Muscle of arm (tissue), 14 donors: ENCODE measurements around the gene ANKRD23. TPM values are rescaled to one million over a fixed set of nuclear protein-coding genes. Genes with fewer than 3 reads are reported as not detected.
"Not testable (repeated sequence)": the region's sequence is repeated elsewhere in the genome, so short reads cannot be mapped to it uniquely, and the experiment has no call there.

Experiments
- DNase-seq: peaks from one replicate; pipeline ENCODE4 v3.0.0-alpha.2; 2013
- long read RNA-seq, 11 donors: transcript quantifications; one replicate each; lab custom pipeline, GENCODE V29; 2026
- polyA plus RNA-seq, 12 donors: library from polyadenylated mRNA; unstranded; fragments of 120-200 nt; gene quantifications; one replicate each; pipeline ENCODE4 v1.2.1, GENCODE V29; 2013; ENCODE audit not compliant: insufficient read length in 12 of 12

The ANKRD23 gene
- 100 to 1,000 TPM in 1 of 12 donors, 10 to 100 TPM in 7, 1 to 10 TPM in 3, not detected in 1; 2.9 to 594 (median 13.9) TPM for polyA plus RNA-seq
- long read RNA-seq, donor 1: 0 reads
- long read RNA-seq, donor 2, transcript ANKRD23-201 (9 exons, 2,597 nt): major isoform, 10 of 10 reads
- long read RNA-seq, donor 2, partial matches to known transcripts: 0 of 10 reads
- long read RNA-seq, donor 2, other reads (novel, unspliced or antisense): 0 of 10 reads
- long read RNA-seq, donor 3, partial matches to known transcripts: 0 of 1 reads
- long read RNA-seq, donor 3, other reads (novel, unspliced or antisense): 0 of 1 reads
- long read RNA-seq, donor 4, partial matches to known transcripts: 0 of 3 reads
- long read RNA-seq, donor 4, other reads (novel, unspliced or antisense): 0 of 3 reads
- long read RNA-seq, donor 5, transcript ANKRD23-201 (9 exons, 2,597 nt): major isoform, 7 of 9 reads
- long read RNA-seq, donor 5, partial matches to known transcripts: 0 of 9 reads
- long read RNA-seq, donor 5, other reads (novel, unspliced or antisense): 0 of 9 reads
- long read RNA-seq, donor 6, partial matches to known transcripts: 0 of 2 reads
- long read RNA-seq, donor 6, other reads (novel, unspliced or antisense): 0 of 2 reads
- long read RNA-seq, donor 7, partial matches to known transcripts: 0 of 3 reads
- long read RNA-seq, donor 7, other reads (novel, unspliced or antisense): 0 of 3 reads
- long read RNA-seq, donor 8, partial matches to known transcripts: 0 of 4 reads
- long read RNA-seq, donor 8, other reads (novel, unspliced or antisense): 0 of 4 reads
- long read RNA-seq, donor 9, partial matches to known transcripts: 0 of 1 reads
- long read RNA-seq, donor 9, other reads (novel, unspliced or antisense): 0 of 1 reads
- long read RNA-seq, donor 10, transcript ANKRD23-201 (9 exons, 2,597 nt): major isoform, 15 of 17 reads
- long read RNA-seq, donor 10, partial matches to known transcripts: 0 of 17 reads
- long read RNA-seq, donor 10, other reads (novel, unspliced or antisense): 0 of 17 reads
- long read RNA-seq, donor 11: 0 reads

- no peak for DNase-seq
Observed at GRCh38 chr2:96843538-96844268, at the start of gene ANKRD23. TSS of gene ANKRD23 (minus strand) at chr2:96844021. CDS start at chr2:96843992, 29 bp downstream.

DNA sequence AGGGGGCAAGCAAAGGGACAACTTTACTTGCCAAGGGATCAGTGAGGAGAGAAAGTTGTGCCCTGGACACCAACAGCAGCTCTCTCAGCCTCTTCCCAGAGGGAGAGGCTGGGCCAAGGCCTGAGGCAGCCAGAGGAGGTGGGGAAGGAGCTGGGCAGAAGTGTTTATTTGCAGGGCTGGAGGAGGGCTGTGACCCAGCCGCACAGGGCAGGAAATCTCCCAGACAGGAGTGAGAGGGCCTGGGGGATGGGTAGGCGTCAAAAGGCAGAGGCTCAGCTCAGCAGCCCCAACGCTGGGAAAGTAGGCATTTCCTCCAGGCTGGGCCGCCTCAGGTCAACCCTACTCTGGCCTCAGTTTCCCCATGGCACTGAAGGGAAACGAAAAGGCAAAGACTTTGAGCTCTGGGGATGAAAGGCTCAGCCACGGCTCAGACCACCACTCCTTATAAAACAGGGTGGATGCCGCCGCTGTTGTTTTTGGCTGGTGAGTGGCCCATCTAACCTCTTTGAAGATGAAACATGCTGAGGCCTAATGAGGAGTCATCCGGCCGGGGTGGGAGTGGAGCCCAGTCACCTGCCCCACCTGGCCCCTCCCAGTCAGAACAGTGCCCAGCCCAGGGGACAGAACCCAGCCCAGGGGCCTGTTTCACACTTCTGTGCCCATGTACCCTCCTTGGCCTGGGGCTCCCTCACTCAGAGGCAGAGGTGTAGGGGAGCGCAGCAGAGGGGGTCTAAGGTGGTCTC is 47.9 kb upstream of the ANKRD23 start:
- no peak for DNase-seq

- DNase-seq: no peak
Observed at GRCh38 chr2:96890726-96891385, 47.0 kb upstream of the ANKRD23 start.

DNA sequence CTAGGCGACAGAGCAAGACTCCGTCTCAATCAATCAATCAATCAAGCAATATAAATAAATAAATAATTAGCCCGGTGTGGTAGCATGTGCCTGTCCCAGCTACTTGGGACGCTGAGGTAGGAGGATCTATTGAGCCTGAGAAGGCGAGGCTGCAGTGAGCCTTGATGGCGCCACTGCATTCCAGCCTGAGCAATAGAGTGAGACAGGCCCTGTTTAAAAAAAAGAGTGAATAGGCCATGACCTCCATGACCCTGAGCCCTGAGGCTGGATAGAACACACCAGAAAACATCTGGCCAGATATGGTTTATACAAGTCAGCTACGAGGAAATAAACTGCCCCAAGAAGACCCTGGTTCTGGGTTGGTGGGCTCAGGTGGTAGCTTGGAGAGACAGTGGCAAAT is 46.4 kb upstream of the ANKRD23 start:
- DNase-seq: no peak

GRCh38 chr2:96889502-96889901 is 45.7 kb upstream of the ANKRD23 start:
- DNase-seq: not testable (repeated sequence)

DNA sequence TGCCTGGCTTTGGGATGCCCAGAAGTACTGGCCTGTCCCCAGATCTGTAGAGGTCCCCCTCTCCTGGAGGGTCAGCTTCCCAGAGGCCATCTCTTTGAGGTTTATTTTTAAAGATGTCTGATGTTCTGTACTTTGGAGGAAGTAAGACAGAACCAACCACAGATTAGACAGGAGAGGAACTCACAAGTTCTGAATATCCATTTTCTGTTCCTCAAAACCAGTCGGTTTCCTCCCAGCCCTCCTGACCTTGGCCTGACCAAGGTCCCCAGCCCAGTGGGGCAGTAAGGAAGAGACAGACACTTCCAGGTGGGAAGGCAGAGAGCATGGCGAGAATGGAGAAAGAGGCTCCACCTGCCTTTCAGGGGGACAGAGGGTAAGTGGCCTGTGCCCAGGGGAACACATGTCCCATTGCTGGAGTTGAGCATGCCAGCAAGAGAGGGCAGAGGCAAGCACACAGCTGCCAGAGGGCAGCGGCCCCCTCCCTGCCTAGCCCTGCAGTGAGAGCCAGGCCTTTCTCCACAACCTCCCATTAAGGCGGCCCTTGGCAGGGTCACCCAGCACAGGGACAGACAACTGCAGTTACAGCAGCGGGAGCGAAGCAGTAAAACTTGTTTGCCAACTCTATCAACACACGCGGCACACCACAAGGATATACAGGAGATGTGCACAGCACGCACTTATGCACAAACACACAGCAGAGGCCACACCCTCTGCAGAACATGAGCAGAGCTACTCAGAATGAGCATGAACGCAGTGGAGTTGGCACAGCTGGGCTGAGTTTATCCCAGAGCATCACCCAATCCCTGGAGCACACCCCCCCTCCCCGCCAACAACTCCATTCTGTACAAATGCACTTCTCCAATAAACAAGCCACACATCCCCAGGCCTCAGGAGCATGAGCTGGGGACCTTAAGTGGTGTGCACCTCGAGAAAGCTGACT is 44.5 kb upstream of the ANKRD23 start:
- DNase-seq: no peak

GRCh38 chr2:96887493-96888012 is 43.7 kb upstream of the ANKRD23 start:
- peak; percentile 75 for DNase-seq

- DNase-seq: no peak
Observed at GRCh38 chr2:96885432-96886347, 41.9 kb upstream of the ANKRD23 start.

GRCh38 chr2:96884299-96885094 is 40.7 kb upstream of the ANKRD23 start:
- no peak for DNase-seq

DNA sequence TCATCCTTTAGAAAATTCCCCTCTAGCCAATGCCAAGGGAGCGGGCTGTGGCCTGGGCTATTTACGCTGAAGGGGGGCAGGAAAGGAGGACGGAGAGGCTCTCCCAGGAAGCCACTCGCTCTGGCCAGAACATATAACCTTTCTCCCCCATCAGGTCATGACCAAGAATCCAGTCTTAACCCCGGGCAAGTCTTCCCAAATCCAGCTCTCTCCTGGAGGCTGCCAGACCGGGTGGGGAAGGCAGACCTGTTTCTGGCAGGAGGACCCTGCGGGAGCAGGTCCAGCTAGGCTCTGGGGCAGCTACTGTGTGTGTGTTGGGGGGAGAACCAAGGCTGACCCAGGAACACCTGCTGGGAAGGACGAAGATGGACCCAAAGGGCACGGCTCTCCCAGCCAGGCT is 39.5 kb upstream of the ANKRD23 start:
- DNase-seq: no peak

- DNase-seq: no peak
Observed at GRCh38 chr2:96882906-96883305, 39.1 kb upstream of the ANKRD23 start.

GRCh38 chr2:96882230-96882629 is 38.4 kb upstream of the ANKRD23 start:
- no peak for DNase-seq

GRCh38 chr2:96881349-96882195 is 37.8 kb upstream of the ANKRD23 start:
- DNase-seq: no peak

DNA sequence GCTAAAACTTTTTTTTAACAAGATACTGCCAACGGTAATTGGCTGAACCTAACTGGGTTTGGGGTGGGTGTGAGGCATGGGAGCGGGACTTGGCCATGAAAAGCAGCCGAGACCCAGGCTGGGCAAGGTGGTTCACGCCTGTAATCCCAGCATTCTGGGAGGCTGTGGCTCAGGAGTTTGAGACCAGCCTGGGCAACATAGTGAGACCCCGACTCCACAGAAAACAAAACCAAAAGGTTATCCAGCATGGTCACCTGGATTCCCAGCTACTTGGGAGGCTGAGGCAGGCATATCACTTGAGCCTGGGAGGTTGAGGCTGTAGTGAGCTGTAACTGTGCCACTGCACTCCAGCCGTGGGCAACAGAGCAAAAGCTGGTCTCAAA is 37.1 kb upstream of the ANKRD23 start:
- DNase-seq: no peak

DNA sequence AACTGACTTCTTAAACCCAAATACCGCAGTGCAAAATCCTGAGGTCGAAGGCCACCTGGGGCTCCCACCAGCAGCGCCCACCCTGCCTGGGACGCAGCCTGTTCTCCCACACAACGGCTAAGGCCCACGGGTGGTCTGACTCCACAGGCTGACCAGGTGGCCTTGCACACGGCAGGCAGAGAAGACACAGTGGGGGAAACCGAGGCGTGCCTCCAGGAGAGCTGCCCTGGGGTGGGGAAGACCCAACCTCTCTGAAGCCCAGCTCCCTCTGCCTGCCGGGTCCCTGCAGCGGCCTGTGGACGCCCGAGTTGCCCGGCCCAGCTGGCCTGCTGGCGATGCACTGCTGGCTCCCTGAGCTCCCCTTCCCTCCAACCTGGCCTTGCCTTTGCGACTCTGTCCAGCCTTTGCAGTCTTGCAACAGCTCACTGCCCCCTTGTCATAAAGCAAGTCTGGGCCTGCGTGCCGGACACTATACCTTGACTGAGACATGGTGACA is 35.8 kb upstream of the ANKRD23 start:
- no peak for DNase-seq
